HEK293 (cell line): ENCODE data around the gene CCDC40.

Source experiments
- CTCF ChIA-PET: fragments of 350-600 bp; formaldehyde crosslinking; extraction: SDS; loops from one replicate; lab custom pipeline; 2021; ENCODE audit warnings: antibody characterized with exemption; lab: Yijun Ruan, JAX
- POLR2A ChIA-PET: fragments of 300-600 bp; formaldehyde crosslinking; extraction: SDS; loops from one replicate; lab custom pipeline; 2020; ENCODE audit warnings: antibody characterized with exemption, inconsistent platforms; lab: Yijun Ruan, JAX
- H3K27ac ChIP-seq: fragments of 200-500 bp; sonication (Bioruptor generic); 2 replicates; pipeline ENCODE4 v1.5.1; 2014; ENCODE audit warnings: low read depth, low read length, control low read depth, inconsistent platforms; ENCODE audit errors: extremely low read depth
- H3K36me3 ChIP-seq, 2 experiments: fragments of 200-500 bp in 1 of 2; sonication (Bioruptor generic) in 1 of 2; 1 replicate in 1 of 2; 2 replicates in 1 of 2; pipeline ENCODE4 v1.5.1; 2014 to 2017; ENCODE audit warnings: inconsistent platforms in 2 of 2, low read length in 2 of 2; ENCODE audit not compliant: control insufficient read depth in 2 of 2, insufficient read depth in 1 of 2
- H3K4me1 ChIP-seq: fragments of 200-500 bp; sonication (Bioruptor generic); 2 replicates; pipeline ENCODE4 v1.5.1; 2014; ENCODE audit warnings: mild to moderate bottlenecking, low read length, inconsistent platforms; ENCODE audit not compliant: control insufficient read depth, insufficient read depth
- H3K4me3 ChIP-seq: 2 replicates; pipeline ENCODE4 v1.5.1; 2011; ENCODE audit warnings: low read depth, mild to moderate bottlenecking, control low read depth, low read length, moderate library complexity
- H3K9me3 ChIP-seq: fragments of 200-500 bp; sonication (Bioruptor generic); 2 replicates; pipeline ENCODE4 v1.5.1; 2014; ENCODE audit warnings: low read depth, low read length, inconsistent platforms; ENCODE audit not compliant: control insufficient read depth, insufficient read depth
- FEZF1 ChIP-seq: fragments of 450-650 bp; formaldehyde crosslinking; IDR thresholded peaks from 2 replicates; pipeline ENCODE4 v1.5.1; 2016; ENCODE audit warnings: missing biosample characterization, missing genetic modification characterization
- GFI1B ChIP-seq: fragments of 450-650 bp; formaldehyde crosslinking; IDR thresholded peaks from 2 replicates; pipeline ENCODE4 v1.5.1; 2016; ENCODE audit warnings: missing biosample characterization, missing genetic modification characterization
- GLIS1 ChIP-seq: fragments of 450-650 bp; formaldehyde crosslinking; IDR thresholded peaks from 2 replicates; pipeline ENCODE4 v1.5.1; 2016; ENCODE audit warnings: missing biosample characterization, missing genetic modification characterization
- GLIS2 ChIP-seq: fragments of 450-650 bp; formaldehyde crosslinking; IDR thresholded peaks from 2 replicates; pipeline ENCODE4 v1.5.1; 2016; ENCODE audit warnings: missing biosample characterization, missing genetic modification characterization
- KLF1 ChIP-seq: fragments of 450-650 bp; formaldehyde crosslinking; IDR thresholded peaks from 2 replicates; pipeline ENCODE4 v1.5.1; 2016; ENCODE audit warnings: missing biosample characterization, missing genetic modification characterization
- KLF17 ChIP-seq: fragments of 450-650 bp; formaldehyde crosslinking; IDR thresholded peaks from 2 replicates; pipeline ENCODE4 v1.5.1; 2016; ENCODE audit warnings: missing biosample characterization, missing genetic modification characterization
- KLF7 ChIP-seq: fragments of 450-650 bp; formaldehyde crosslinking; IDR thresholded peaks from 2 replicates; pipeline ENCODE4 v1.5.1; 2016; ENCODE audit warnings: missing biosample characterization, missing genetic modification characterization, borderline replicate concordance
- KLF9 ChIP-seq: fragments of 450-650 bp; formaldehyde crosslinking; IDR thresholded peaks from 2 replicates; pipeline ENCODE4 v1.5.1; 2016; ENCODE audit warnings: missing biosample characterization, missing genetic modification characterization, low read depth
- OVOL3 ChIP-seq: fragments of 450-650 bp; formaldehyde crosslinking; IDR thresholded peaks from 2 replicates; pipeline ENCODE4 v1.5.1; 2016; ENCODE audit warnings: missing biosample characterization, missing genetic modification characterization
- RBAK ChIP-seq: fragments of 450-650 bp; formaldehyde crosslinking; IDR thresholded peaks from 2 replicates; pipeline ENCODE4 v1.5.1; 2016; ENCODE audit warnings: missing biosample characterization, missing genetic modification characterization
- ZBTB8A ChIP-seq: fragments of 450-650 bp; formaldehyde crosslinking; IDR thresholded peaks from 2 replicates; pipeline ENCODE4 v1.5.1; 2016; ENCODE audit warnings: missing biosample characterization, missing genetic modification characterization
- ZNF10 ChIP-seq: fragments of 450-650 bp; formaldehyde crosslinking; IDR thresholded peaks from 2 replicates; pipeline ENCODE4 v1.5.1; 2017; ENCODE audit warnings: missing biosample characterization, missing genetic modification characterization
- ZNF114 ChIP-seq: fragments of 450-650 bp; formaldehyde crosslinking; IDR thresholded peaks from 2 replicates; pipeline ENCODE4 v1.5.0; 2017; ENCODE audit warnings: missing biosample characterization, missing genetic modification characterization
- ZNF133 ChIP-seq: fragments of 450-650 bp; formaldehyde crosslinking; IDR thresholded peaks from 2 replicates; pipeline ENCODE4 v1.5.1; 2016; ENCODE audit warnings: missing biosample characterization, missing genetic modification characterization
- ZNF416 ChIP-seq: fragments of 450-650 bp; formaldehyde crosslinking; IDR thresholded peaks from 2 replicates; pipeline ENCODE4 v1.5.1; 2016; ENCODE audit warnings: missing biosample characterization, missing genetic modification characterization
- ZNF530 ChIP-seq: fragments of 450-650 bp; formaldehyde crosslinking; IDR thresholded peaks from 2 replicates; pipeline ENCODE4 v1.5.1; 2016; ENCODE audit warnings: low read depth, missing biosample characterization, missing genetic modification characterization
- ZNF548 ChIP-seq: fragments of 450-650 bp; formaldehyde crosslinking; IDR thresholded peaks from 2 replicates; pipeline ENCODE4 v1.5.1; 2016; ENCODE audit warnings: missing biosample characterization, missing genetic modification characterization
- ZNF560 ChIP-seq: fragments of 450-650 bp; formaldehyde crosslinking; IDR thresholded peaks from 2 replicates; pipeline ENCODE4 v1.5.1; 2017; ENCODE audit warnings: missing biosample characterization, missing genetic modification characterization, borderline replicate concordance
- ZNF624 ChIP-seq: fragments of 450-650 bp; formaldehyde crosslinking; IDR thresholded peaks from 2 replicates; pipeline ENCODE4 v1.5.1; 2017; ENCODE audit warnings: missing biosample characterization, missing genetic modification characterization
- ZNF664 ChIP-seq: fragments of 450-650 bp; formaldehyde crosslinking; IDR thresholded peaks from 2 replicates; pipeline ENCODE4 v1.5.1; 2016; ENCODE audit warnings: missing biosample characterization, missing genetic modification characterization
- ZNF670 ChIP-seq: fragments of 450-650 bp; formaldehyde crosslinking; IDR thresholded peaks from 2 replicates; pipeline ENCODE4 v1.5.1; 2016; ENCODE audit warnings: missing biosample characterization, missing genetic modification characterization, low read depth
- ZNF701 ChIP-seq: fragments of 450-650 bp; formaldehyde crosslinking; IDR thresholded peaks from 2 replicates; pipeline ENCODE4 v1.5.1; 2016; ENCODE audit warnings: missing biosample characterization, missing genetic modification characterization
- ZNF777 ChIP-seq: fragments of 450-650 bp; formaldehyde crosslinking; IDR thresholded peaks from 2 replicates; pipeline ENCODE4 v1.5.1; 2017; ENCODE audit warnings: missing biosample characterization, missing genetic modification characterization, borderline replicate concordance
- ZNF837 ChIP-seq: fragments of 450-650 bp; formaldehyde crosslinking; IDR thresholded peaks from 2 replicates; pipeline ENCODE4 v1.5.1; 2016; ENCODE audit warnings: missing biosample characterization, missing genetic modification characterization
- ZSCAN30 ChIP-seq: fragments of 450-650 bp; IDR thresholded peaks from 2 replicates; pipeline ENCODE4 v1.5.1; 2018; ENCODE audit warnings: missing biosample characterization, mild to moderate bottlenecking, missing genetic modification characterization, moderate library complexity
- TF ChIP-seq, protein P1 (sequence below): fragments of 450-650 bp; formaldehyde crosslinking; IDR thresholded peaks from 2 replicates; pipeline ENCODE4 v1.5.1; 2016; ENCODE audit warnings: missing biosample characterization, missing genetic modification characterization

Gene CCDC40

GRCh38 chr17:79988185-79988971, 48.1 kb upstream of the CCDC40 start (continued):
- TF ChIP-seq OVOL3 (no peak), KLF7 (tag by site-specific recombination) (no peak), FEZF1 (tag by site-specific recombination) (no peak), KLF17 (tag by site-specific recombination) (peak; percentile 95), RBAK (tag by site-specific recombination) (no peak), ZNF114 (tag by site-specific recombination) (no peak), ZNF548 (tag by site-specific recombination) (no peak), KLF9 (tag by site-specific recombination) (no peak), ZBTB8A (tag by site-specific recombination) (no peak), ZNF530 (tag by site-specific recombination) (no peak), GLIS1 (tag by site-specific recombination) (peak; percentile 97), ZNF777 (tag by site-specific recombination) (no peak), ZNF670 (tag by site-specific recombination) (no peak), ZSCAN30 (no peak), ZNF664 (tag by site-specific recombination) (no peak)

DNA sequence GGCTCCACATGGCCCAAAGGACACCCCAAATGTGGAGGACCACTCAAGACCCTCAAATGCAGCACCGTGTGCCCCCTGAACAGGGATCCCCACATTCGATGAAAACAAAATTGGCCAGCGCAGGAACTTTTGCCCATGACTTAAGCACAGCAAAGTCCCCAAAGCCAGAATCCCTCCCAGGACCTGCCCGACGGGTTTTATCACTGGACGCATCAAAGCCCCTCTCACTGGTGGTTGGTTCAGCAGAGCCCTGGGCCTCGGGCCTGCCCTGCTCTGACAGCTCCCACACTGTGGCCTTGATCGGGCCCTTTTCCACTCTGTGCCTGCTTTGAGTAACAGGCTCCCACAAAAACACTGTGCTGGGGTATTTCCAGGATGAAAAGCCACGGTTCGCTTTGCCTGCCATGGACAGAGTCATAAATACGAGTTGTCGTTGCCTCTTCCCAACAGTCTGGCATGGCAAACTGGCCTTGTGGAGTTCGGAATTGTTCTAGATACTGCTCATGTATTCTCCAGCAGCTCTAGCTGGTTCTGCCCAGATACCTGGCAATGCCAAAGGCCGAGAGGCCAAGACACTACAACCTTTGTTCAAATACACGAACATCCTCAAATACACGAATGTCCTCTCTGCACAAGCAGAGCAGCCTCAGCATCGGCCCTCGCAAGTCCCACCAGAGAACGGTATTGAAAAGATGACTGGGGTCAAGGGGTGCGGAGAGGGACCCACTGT, 47.2 kb upstream of the CCDC40 start:
- ChIA-PET POLR2A (no interaction called here), CTCF (interaction anchor here (0.7 to 1.8 kb wide), 6 partner anchors 8 to 181 kb away, joined by 3 to 9 read pairs (median 3); no protein-coding TSS in a partner anchor)
- TF ChIP-seq, protein P1, sequence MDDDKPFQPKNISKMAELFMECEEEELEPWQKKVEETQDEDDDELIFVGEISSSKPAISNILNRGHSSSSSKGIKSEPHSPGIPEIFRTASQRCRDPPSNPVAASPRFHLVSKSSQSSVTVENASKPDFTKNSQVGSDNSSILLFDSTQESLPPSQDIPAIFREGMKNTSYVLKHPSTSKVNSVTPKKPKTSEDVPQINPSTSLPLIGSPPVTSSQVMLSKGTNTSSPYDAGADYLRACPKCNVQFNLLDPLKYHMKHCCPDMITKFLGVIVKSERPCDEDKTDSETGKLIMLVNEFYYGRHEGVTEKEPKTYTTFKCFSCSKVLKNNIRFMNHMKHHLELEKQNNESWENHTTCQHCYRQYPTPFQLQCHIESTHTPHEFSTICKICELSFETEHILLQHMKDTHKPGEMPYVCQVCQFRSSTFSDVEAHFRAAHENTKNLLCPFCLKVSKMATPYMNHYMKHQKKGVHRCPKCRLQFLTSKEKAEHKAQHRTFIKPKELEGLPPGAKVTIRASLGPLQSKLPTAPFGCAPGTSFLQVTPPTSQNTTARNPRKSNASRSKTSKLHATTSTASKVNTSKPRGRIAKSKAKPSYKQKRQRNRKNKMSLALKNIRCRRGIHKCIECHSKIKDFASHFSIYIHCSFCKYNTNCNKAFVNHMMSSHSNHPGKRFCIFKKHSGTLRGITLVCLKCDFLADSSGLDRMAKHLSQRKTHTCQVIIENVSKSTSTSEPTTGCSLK (tag by site-specific recombination) = no peak
- TF ChIP-seq ZNF701 (tag by site-specific recombination) (no peak), ZNF837 (tag by site-specific recombination) (no peak), GFI1B (no peak), KLF1 (tag by site-specific recombination) (no peak), ZNF416 (tag by site-specific recombination) (no peak), ZNF133 (tag by site-specific recombination) (no peak), ZNF624 (tag by site-specific recombination) (no peak), ZNF10 (tag by site-specific recombination) (no peak), GLIS2 (no peak), ZNF560 (no peak)
- Histone ChIP-seq H3K9me3 (no peaks in the 10 kb centered on the region), H3K27ac (no peak overlapping the region), H3K4me3 (no peak overlapping the region), H3K36me3 (no peaks in the 10 kb centered on the region), H3K4me1 (peaks cover 36% of the 10 kb centered on the region)
